Neural crest cell (in vitro differentiated cells): ENCODE results near the gene ETV6. TPM values are rescaled to one million over a fixed set of nuclear protein-coding genes. Genes with fewer than 3 reads are reported as not detected.

ENCODE experiments used
- DNase-seq: peaks from one replicate; pipeline ENCODE4 v3.0.0; 2021; ENCODE audit warnings: low read depth, mixed read lengths, low spot score
- H3K27ac Mint-ChIP-seq: one replicate; pipeline ENCODE4 v1.8.0; 2021; ENCODE audit warnings: mild to moderate bottlenecking, mixed read lengths; ENCODE audit not compliant: unreplicated experiment
- H3K27me3 Mint-ChIP-seq: 2 replicates; pipeline ENCODE4 v1.8.0; 2021; ENCODE audit warnings: low read depth, mild to moderate bottlenecking, mixed read lengths
- H3K36me3 Mint-ChIP-seq: 2 replicates; pipeline ENCODE4 v1.8.0; 2021; ENCODE audit warnings: low read depth, mild to moderate bottlenecking, mixed read lengths
- H3K4me1 Mint-ChIP-seq: 2 replicates; pipeline ENCODE4 v1.8.0; 2021; ENCODE audit warnings: mixed read lengths
- H3K4me3 Mint-ChIP-seq: one replicate; pipeline ENCODE4 v1.8.0; 2021; ENCODE audit warnings: mild to moderate bottlenecking, mixed read lengths
- H3K9me3 Mint-ChIP-seq: 2 replicates; pipeline ENCODE4 v1.8.0; 2021; ENCODE audit warnings: mixed read lengths
- CTCF ChIP-seq: fragments of 200-600 bp; sonication (generic); conservative IDR thresholded peaks from 2 replicates; pipeline ENCODE4 v1.5.0; 2021; ENCODE audit warnings: antibody characterized with exemption, mild to moderate bottlenecking
- total RNA-seq: library from RNA; stranded (reverse); gene quantifications from 2 replicates; pipeline ENCODE4 v1.2.1, GENCODE V29; 2021

ETV6 gene
- total RNA-seq, 1 donor from 2014 or later: 18.7 TPM

GRCh38 chr12:11865824-11866223 lies 216.3 kb downstream of the ETV6 start:
- peaks cover 32% of the 10 kb centered on the region for H3K4me1 Mint-ChIP-seq
- H3K27me3 Mint-ChIP-seq: no peaks in the 10 kb centered on the region
- H3K27ac Mint-ChIP-seq: no peak overlapping the region
- TF ChIP-seq CTCF: no peak
- peaks cover 34% of the 10 kb centered on the region for H3K36me3 Mint-ChIP-seq
- no peak overlapping the region for H3K4me3 Mint-ChIP-seq
- no peak for DNase-seq
- peaks cover 15% of the 10 kb centered on the region for H3K9me3 Mint-ChIP-seq

- Mint-ChIP-seq H3K4me3 (no peak overlapping the region), H3K36me3 (peaks cover 44% of the 10 kb centered on the region), H3K9me3 (peaks cover 15% of the 10 kb centered on the region), H3K4me1 (peaks cover 10% of the 10 kb centered on the region), H3K27ac (no peak overlapping the region), H3K27me3 (no peaks in the 10 kb centered on the region)
- no peak for DNase-seq
- TF ChIP-seq CTCF: no peak
These were observed 218.6 kb downstream of the ETV6 start for GRCh38 chr12:11868027-11868426.

- Mint-ChIP-seq H3K9me3 (peaks cover 13% of the 10 kb centered on the region), H3K4me1 (no peaks in the 10 kb centered on the region), H3K36me3 (peaks cover 42% of the 10 kb centered on the region)
These were observed 219.9 kb downstream of the ETV6 start for GRCh38 chr12:11869406-11869805.

GRCh38 chr12:11870041-11870451 lies 220.6 kb downstream of the ETV6 start:
- Mint-ChIP-seq H3K27ac (peak overlapping the region; percentile 57), H3K36me3 (peaks cover 38% of the 10 kb centered on the region), H3K9me3 (peaks cover 12% of the 10 kb centered on the region), H3K27me3 (no peaks in the 10 kb centered on the region), H3K4me1 (no peaks in the 10 kb centered on the region), H3K4me3 (no peak overlapping the region)
- no peak for TF ChIP-seq CTCF
- no peak for DNase-seq

More at GRCh38 chr12:11869406-11869805, 219.9 kb downstream of the ETV6 start:
- no peak for TF ChIP-seq CTCF
- Mint-ChIP-seq H3K4me3 (no peak overlapping the region), H3K27me3 (no peaks in the 10 kb centered on the region), H3K27ac (peak overlapping the region; percentile 57)
- DNase-seq: no peak

- TF ChIP-seq CTCF: no peak
- Mint-ChIP-seq H3K9me3 (peaks cover under 1% of the 10 kb centered on the region), H3K4me3 (no peak overlapping the region), H3K27me3 (no peaks in the 10 kb centered on the region), H3K36me3 (peaks cover 25% of the 10 kb centered on the region), H3K4me1 (peaks cover 4% of the 10 kb centered on the region), H3K27ac (no peak overlapping the region)
- DNase-seq: no peak
These were observed 222.6 kb downstream of the ETV6 start for GRCh38 chr12:11872055-11872454.
